SK-N-MC (cell line): Measurements from ENCODE around the gene INSL3.

Source experiments
- EZH2 ChIP-seq: fragments of 200-600 bp; sonication (generic); IDR thresholded peaks from one replicate; pipeline ENCODE4 v1.6.1; 2017; ENCODE audit warnings: antibody characterized with exemption
- POLR2AphosphoS5 ChIP-seq: IDR thresholded peaks from 2 replicates; pipeline ENCODE4 v1.6.1; 2012; ENCODE audit warnings: mild to moderate bottlenecking, low read depth, low read length, borderline replicate concordance

DNA sequence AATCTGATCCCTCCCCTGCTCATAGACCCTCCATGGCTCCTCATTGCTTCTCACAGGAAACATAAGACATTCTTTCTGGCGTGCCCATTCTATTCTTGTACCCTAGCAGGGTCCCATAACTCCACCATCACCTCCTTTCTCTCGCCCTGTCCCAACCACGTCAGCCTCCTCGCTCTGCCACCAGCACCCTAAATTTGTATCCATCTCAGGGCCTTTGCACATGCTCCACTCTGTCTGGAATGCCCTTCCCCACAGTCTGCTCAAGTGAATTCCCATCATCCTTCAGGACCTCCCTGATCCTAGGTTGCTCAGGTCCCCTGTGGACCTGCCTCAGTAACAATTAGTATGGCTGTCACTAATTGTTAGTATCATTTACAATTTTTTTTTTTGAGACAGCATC lies 15.9 kb downstream of the INSL3 start:
- TF ChIP-seq POLR2AphosphoS5 (no peak), EZH2 (no peak)
